Germinal center (tissue), 1 donor: ENCODE results near the gene WDR33.

Experiments
- DNase-seq: peaks from one replicate; pipeline ENCODE4 v3.0.0; 2012; ENCODE audit warnings: mixed read lengths, low spot score

Gene WDR33

DNA sequence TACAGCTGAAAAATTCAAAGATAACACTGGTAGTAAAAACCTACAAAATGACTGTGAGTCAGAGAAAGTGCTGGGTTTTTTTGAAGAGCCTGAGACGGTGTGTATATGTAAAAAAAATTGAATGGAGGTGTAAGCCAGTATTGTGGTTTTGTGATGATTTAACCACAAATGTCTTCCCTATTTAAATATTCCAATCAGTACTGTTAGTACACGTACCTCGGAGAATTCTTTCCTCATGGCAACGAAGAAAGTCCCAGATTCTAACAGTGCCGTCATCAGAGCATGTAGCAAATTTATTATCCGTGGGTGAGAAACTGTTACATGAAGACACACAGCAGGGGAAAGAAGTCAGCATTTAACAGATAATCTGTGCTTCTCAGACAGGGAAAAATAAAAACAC, 48.1 kb downstream of the WDR33 start:
- DNase-seq = no peak

DNA sequence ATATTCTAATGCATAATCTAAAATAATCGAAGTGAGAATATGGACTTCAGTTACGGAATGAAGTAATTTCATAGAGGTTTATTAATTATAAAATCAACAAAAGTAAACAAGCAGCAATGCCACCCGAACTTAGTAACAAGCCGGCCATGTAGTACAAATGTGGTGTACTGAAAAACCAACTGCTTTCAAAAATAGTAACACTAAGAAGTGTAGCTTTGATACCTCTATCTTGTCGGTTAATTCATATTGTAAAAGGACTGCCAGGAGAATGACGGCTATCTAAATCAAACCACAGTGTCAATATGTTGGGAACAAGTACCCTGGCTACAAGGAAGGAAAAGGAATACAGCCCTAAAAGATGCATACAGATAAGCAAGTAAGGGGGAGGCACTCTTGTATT, 48.5 kb downstream of the WDR33 start:
- no peak for DNase-seq

DNA sequence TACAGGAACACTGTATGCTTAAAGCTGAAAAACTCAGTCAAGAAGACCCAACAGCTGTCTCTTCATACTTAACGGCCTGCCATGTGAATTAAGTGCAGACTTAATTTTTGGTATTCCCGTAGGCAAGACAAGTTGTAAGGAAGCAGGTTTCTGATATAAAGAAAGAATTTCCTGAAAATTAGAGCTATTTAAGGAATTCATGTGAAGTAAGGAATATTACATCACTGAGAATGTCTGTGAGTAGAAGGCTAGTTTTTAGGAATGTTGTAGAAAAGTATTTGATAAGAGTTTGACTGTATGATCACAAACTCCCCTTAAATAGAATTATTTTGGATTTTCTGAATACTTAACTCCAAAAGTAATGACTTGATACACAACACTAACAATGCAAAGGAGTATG, 51.0 kb downstream of the WDR33 start:
- no peak for DNase-seq

DNA sequence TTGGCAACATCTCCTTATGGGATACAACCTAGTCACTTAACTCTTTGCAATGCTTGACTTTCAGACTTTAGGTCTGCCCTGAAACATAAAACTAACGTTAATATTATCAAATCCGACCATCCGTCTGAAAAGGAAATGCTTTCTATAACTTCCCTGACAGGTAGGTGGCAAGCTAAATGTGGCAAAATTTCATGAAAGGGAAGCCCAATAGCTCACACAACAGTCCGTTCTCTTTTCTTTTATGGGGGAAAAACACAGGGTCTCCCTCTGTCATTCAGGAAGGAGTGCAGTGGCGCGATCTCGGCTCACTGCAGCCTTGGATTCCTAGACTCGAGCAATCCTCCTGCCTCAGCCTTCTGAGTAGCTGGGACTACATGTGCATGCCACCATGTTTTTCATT, 56.8 kb downstream of the WDR33 start:
- DNase-seq = no peak

DNA sequence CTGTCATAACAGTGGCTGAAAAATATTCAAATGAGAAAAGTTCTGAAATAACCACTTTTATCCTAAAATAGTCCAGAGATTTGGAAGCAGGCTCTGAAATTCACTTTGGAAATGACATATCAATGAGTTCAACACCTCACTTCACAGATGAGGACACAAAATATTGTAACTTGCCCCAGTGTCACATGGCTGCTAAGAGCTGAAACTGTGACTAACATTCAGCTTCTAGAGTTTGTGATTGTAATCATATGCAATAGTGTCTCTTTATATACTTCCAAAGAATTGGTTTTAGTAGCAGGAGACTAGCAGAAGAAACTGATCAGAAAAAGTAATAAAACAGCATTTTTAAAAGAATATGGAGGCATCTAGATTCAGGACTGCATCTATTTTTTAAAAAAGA, 57.6 kb downstream of the WDR33 start:
- no peak for DNase-seq

DNA sequence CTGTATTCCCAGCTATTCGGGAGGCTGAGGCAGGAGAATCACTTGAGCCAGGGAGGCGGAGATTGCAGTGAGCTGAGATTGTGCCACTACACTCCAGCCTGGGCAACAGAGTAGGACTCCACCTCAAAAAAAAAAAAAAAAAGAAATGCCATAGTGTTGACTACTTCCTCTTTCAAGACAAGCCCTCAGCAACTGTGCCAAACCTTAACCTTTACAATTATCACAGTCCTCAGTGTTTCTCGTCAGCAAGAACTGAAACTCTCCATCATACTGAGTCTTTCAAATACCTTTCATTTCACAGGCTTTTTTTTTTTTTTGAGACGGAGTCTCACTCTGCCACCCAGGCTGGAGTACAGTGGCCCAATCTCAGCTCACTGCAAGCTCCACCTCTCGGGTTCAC, 61.4 kb downstream of the WDR33 start:
- DNase-seq = peak; percentile 79

DNA sequence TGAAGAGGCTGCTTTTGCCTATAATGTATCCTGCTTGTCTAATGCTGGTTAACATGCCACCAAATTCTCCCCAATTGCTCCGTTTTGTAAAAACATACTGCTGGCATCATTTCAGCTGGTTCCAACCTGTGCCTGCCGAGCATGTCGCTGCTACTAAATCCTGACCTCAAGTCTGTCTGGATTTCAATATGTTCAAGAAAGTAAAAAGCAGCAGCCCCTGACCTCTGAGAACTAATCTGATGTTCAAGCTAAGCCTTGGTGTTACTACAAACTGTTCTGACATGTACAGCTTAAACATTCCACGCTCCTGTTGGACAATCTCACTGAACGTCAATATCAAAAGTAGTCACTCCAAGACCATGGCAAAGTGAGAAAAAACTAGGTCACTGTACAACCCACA, 63.4 kb downstream of the WDR33 start:
- DNase-seq = no peak

DNA sequence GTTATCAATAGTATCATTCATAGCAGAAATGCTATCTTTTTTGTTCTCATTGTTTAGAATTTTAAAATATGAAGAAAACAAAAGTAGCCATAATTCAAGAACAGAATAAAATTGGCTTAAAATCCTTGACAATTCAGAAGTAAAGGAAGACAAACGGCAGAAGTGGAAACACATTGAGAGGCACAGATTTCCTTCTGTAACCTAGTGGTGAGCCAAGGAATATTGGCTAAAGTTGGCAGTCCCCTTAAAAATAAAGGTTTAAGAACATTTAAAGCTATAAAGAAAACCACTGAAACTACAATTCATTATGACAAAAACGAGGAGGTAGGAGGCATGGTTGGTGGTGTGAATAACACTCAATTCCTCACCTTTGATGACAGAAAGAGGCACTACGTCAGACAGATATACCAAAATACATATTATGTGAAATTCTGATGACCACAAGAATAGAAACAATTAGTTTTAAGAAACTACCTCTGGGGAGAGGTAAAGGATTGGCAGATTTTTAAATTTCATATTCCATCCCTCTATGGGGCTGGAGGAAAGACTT, 67.4 kb downstream of the WDR33 start:
- DNase-seq = no peak

DNA sequence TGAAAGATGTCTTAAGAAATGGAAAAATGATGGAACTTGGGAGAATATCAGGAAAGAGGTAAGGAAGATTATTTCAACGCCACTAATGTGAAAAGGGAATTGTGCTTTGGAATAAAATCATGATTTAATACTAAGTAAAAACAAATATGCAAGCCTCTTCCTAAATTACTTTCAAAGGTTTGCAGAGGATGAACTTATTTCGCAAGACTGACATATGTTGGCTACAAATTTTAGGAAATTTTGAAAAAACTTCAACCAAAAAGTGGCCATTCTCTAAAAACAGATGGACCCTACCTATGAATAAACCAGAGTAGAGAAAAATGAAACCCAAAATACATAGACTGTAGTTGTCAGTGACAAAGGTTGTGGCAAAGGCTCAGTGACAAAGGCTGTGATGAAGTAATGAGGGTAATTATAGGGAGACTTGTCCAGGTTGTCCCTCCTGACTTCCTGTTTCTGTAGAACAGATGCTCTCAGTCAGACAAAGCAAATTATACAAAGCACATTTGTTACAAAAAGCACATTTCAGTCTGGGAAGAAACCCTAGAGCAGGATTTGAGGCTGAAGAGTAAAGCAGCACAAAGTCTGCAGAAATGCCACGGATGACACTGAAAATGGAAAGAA, 70.2 kb downstream of the WDR33 start:
- no peak for DNase-seq

DNA sequence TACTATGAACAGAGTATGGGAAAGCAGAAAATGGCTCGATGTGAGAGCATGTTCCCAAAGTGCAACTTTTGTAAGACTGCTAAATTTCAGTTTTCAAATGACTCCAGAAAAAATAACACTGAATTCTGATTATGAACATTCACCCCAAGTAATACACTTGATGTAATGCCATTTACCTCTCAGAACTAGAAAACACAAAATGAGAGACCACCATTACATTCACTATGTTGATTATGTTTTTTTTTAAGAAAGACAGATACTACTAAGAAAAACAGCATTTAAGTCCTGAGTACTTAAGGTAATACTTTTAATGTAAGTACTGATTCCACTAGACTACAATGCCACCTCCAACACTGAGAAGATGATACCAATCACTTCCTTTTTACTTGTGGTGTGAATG, 71.2 kb downstream of the WDR33 start:
- no peak for DNase-seq

DNA sequence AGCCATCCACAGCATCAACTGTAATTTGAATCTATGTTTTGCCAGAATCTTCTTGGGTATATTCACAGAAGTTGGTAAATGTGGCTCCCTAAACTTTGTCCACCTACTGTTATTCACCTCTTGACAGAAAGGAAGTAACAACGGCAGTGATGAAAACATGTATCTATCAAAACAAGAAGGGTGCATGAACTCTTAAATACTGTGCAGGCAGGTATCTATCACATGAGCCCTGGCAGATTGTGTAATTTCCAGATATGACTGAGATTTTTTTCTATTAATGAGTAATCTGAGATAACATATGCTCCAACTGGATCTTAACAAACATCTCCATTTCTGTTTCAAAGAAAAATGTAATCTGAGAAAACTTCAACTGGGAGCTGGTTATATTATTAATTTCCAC, 73.1 kb downstream of the WDR33 start:
- no peak for DNase-seq

DNA sequence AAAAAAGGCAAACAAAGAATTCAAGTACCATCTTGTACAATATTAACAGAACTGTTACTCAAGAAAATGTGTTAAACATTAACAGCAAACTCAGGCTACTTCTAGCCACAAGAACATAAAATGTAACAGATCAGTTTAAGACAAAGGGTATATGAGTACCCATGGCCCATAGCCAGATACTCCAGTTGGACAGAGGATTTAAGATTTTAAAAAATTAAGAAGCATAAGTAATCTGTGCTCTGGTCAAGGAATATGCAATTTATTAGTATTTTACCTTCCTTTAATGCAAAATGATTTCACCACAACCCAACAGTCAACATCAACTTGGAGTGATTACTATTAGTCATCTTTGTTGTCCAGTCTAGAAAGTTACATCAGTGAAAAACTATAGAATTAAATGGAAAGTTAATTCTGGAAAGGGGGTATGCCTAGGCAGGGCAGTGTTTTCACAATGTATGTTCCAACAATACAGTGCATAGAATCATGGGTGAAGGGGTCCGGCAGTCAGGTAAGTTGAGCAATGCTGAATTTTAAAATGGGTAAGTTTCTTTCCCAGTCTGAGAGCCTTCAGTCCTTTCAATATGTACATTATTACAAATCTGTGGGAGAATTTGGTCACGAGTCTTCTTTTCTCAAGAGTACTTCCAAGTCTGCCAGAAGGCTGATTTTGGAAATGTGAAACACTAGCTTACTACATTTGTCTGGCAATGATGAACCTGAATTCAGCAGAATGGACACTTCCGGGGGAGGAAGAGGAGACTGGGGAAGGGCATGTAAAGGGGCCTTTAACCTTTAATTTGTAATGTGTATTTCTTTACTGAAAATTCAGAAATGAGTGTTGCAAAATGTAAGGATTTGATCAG, 75.2 kb downstream of the WDR33 start:
- no peak for DNase-seq

DNA sequence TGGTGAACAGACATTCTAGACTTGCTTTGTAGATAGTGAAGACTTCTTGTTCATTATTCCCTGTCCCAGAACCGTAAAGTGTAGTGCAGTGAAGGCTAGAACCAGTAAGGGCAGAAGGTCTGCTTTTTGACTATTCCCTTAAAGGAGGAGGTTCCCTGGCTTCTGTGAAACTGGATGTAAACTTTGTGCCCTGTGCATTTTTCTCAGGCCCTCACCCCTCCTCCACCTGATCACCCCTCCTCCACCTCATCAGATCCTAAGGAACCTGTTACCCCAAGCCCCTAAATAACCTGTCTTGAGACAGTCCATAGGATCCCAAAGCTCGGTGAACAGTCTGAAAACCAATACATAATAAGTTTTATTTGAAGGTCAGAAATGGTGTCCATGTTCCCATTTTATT, 75.9 kb downstream of the WDR33 start:
- DNase-seq = no peak

DNA sequence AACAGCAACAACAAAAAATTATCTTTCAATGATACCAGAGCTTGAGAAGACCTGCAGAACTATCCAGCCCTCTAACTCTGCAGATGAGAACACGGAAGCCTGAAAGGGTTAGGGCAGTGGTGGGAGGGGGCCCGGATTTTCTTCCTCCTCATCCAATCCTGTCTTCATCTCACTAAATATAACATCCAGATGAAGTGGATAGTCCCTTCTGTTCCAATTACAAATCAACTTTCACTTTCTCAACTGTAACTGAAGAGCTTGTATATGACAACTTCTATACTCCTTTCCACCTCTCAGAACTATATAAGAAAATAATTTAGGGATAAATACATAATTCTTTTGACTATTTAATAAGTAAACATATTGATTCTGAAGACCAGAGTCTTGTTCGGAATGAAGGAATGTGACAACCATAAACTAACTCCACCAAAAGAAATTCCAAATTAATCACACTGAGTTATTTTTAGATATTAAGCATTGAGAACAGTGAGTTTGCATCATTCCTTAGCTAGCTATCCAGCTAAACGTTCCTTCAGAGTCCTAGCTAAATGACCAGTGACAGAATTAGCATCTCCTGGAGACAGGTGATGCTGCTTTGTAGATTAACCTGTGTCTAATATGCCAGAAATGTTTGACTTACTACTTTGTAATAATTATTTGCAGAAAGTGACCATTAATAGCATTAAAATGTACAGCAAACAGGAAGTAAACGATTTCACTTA, 77.0 kb downstream of the WDR33 start:
- DNase-seq = no peak

DNA sequence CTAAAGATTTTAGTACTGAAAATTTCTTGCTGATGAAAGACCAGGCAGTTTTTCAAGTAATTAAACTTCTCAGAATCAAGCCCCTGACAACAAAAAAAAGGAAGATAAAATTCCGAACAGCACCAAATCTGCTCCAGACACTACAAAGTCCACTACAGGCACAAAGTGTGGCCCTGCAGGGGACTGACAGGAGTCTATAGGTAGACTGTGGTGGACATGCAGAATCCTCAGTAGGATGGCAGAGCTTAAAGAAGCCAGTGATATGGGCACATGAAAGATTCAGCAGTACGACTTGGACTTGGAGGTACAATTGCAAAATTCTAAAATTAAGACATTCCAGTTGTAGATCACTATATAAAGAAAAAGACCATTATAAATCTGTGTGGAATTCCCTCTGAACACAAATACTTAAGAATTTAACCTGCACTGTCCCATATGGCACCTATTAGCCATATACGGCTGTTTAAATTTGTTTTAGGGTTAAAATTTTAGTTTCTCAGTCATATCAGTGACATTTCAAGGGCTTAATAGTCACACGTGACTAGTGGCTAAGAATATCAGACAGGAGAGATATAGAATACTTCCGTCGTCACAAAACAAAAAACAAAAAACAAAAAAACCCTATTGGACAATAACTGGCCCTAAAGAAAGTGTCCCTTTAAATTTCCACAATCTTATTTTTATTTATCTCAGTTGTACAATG, 77.7 kb downstream of the WDR33 start:
- DNase-seq = no peak

DNA sequence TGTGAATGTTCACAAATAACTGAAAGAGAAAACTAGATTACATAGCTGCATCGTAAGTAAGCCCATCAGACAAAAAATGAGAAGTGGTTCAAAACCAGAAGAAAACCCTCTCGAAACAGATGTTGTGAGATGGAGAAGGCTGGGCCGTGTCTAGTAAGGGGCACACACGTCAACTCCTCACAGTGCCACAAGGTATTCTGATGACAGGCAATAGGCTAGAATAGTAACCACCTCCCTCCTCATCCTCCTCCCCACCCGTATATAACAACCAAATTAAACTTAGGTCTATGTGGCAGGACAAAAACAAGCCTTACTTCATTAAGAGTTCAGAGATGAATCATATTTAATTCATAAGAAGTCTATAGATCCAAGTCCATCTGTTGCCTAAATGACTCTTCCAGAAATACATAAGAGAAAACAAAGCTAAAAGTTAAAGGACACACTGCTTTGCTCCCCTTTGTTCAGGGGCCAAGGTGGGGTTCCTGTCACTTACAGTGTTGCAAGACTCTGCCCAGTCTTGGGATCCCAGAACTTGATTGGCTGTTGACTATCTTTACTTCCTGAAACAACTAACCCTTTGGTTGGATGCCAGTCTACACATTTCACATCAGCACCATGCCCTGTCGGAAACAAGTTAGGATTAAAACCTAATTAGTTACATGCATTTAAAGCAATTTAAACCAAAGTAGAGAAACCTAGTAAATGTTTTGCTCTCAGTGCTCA, 84.7 kb downstream of the WDR33 start:
- no peak for DNase-seq

DNA sequence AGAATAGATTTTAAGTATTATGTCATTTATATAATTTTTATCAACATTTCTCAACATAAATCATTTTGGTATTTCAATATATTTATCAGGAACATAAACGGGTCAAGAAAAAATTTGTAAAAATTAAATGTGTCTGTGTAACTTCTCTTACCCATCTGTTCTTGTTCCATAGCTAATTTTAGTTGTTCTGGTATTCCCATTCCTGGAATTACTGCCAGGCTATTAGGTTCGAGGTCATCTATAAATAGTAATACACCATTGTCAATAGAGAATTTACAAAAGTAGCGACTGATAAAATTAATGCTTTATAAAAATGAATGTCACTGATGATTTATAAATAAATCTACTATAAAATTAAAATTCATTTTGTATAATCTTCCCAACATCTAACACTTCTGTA, 88.2 kb downstream of the WDR33 start:
- DNase-seq = no peak

DNA sequence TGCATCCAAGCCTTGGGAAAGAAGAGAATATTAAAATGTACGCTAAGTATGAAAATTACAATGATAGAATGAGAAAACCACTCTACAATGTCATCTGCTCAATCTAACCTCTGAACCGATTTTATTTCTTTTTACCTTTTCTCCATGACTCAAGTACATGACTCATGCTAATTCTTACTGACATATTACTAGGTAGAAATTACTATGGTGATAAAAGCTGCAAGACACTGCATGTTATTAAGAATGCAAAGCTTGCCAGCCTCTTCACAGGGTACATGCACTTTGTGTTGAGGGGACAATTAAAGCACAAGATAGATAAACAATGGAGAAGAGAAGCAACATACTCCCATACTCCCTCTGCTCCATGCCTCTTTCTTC, 89.0 kb downstream of the WDR33 start:
- no peak for DNase-seq

DNA sequence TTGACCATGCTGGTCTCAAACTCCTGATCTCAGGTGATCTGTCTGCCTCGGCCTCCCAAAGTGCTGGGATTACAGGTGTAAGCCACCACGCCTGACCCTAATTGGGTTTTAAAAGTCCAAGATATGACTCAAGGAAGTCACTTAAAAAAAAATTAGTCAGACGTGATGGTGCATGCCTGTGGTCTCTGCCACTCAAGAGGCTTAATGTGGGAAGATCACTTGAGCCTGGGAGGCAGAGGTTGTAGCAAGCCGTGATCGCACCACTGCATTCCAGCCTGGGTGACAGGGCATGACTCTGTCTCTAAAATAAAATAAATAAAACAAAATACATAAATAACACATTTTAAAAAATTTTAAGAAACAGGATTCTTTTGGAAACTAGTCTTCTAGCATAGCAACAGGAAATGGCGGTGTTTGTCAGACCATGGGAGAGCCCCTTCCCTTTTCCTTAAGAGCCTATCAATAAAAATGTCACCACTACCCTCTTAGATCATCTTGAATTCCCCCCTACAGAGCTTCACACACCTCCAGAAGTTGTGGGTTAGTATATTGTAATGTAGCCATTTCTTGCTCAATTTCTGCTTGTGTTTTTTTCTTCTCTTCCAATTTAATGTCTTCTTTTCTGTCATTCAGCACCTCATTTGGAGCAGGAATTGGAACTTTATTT, 89.5 kb downstream of the WDR33 start:
- DNase-seq = no peak

DNA sequence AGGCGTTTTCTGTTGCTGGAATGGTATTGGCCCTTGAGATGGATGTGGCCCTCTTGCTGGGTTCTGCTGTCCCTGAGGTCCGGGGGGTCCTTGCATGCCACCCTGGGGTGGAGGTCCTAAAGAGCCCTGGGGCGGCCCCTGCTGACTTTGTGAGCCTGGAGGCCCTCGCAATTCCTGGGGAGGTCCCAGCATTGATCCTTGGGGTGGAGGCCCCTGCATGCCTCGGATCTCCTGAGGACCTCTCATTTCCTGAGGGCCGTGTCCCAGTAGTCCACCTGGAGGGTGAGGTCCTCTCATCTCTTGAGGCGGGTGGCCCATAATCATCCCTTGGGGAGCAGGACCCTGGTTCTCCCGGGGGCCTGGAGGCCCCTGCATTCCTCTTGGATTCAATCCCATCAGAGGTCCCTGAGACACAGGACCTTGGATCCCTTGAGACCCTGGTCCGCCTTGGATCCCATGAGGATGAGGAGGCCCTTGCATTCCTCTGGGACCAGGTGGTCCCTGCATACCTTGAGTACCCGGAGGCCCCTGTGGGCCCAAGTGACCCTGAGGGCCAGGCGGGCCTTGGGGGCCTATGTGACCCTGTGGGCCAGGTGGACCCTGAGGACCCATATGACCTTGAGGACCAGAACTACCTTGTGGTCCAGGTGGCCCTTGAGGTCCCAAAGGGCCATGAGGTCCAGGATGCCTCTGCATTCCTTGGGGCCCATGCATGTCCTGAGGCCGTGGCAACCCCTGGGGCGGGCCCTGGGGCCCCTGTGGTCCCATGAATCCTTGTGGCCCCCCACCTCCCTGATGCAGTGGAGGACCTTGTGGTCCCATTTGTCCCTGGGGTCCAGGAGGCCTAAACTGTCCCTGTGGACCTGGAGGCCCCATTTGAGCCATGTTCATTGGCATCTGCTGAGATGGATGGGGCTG, 91.4 kb downstream of the WDR33 start:
- no peak for DNase-seq
